Central memory CD8-positive, alpha-beta T cell (primary cell): Measurements from ENCODE around the gene GINM1.

Experiments
- ATAC-seq: fragments of 150-1000 bp; cut with Tn5 transposase; replicated peaks from 2 replicates; pipeline ENCODE4 v1.10.0; 2022; ENCODE audit warnings: mild to moderate bottlenecking, moderate FRiP score, moderate number of reproducible peaks; ENCODE audit not compliant: poor library complexity, severe bottlenecking; ENCODE audit errors: extremely low read depth
- DNase-seq, 2 donors: peaks; one replicate each; pipeline ENCODE4 v3.0.0; 2021; ENCODE audit warnings: low spot score in 2 of 2
- H3K27ac Mint-ChIP-seq: one replicate; pipeline ENCODE4 v1.8.0; 2022; ENCODE audit warnings: low read depth, mild to moderate bottlenecking, moderate library complexity, mixed read lengths
- H3K27me3 Mint-ChIP-seq: one replicate; pipeline ENCODE4 v1.8.0; 2022; ENCODE audit warnings: mixed read lengths
- H3K36me3 Mint-ChIP-seq: one replicate; pipeline ENCODE4 v1.8.0; 2022; ENCODE audit warnings: mild to moderate bottlenecking, moderate library complexity, mixed read lengths; ENCODE audit not compliant: insufficient read depth
- H3K4me1 Mint-ChIP-seq: one replicate; pipeline ENCODE4 v1.8.0; 2022; ENCODE audit warnings: mixed read lengths
- H3K4me3 Mint-ChIP-seq: one replicate; pipeline ENCODE4 v1.8.0; 2022; ENCODE audit warnings: mild to moderate bottlenecking, moderate library complexity, mixed read lengths
- H3K9me3 Mint-ChIP-seq: one replicate; pipeline ENCODE4 v1.8.0; 2022; ENCODE audit warnings: mixed read lengths

Gene GINM1, protein sequence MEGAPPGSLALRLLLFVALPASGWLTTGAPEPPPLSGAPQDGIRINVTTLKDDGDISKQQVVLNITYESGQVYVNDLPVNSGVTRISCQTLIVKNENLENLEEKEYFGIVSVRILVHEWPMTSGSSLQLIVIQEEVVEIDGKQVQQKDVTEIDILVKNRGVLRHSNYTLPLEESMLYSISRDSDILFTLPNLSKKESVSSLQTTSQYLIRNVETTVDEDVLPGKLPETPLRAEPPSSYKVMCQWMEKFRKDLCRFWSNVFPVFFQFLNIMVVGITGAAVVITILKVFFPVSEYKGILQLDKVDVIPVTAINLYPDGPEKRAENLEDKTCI

DNA sequence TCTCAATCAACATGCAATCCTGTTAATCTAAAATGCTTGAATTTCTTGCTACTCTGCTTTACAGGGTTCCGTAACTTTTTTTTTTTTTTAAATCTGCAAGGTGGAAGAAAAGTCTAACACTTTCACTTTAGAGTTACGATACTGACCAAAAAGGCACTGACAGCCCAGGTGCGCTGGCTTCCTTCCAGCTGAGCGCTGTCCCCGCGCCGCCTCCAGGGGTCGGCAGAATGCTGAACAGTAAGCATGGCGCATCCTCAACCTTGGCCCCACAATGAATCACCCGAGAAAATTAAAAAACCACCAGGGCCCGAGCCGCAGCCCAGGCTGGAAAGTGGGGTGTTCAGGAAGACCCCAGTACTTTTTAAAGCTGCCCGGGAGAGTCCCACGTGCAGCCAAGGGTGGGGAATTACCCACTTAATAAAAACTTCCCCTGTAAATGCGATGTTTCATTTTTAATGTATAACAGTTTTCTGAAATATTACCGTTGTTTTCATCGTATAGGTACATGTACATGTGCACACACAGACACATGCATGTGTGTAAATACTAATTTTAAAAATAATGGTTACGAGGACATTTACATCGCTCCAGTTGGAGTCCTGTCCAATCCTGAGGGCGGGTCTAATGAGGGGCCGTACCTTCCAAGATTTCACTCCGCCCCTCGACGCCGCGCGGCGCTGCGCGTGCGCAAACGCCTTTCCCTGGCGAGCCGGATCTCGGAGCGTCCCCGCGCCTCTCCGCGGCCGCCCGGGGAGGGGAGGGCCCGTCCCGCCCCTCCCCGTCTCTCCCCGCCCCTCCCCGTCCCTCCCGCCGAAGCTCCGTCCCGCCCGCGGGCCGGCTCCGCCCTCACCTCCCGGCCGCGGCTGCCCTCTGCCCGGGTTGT is at the start of gene GINM1:
GINM1 (plus strand) TSS at position 849 of the 883 bp plus-strand sequence. CDS start 40 bp downstream, outside the sequence.
- peak; percentile 95 to 99 for DNase-seq

DNA sequence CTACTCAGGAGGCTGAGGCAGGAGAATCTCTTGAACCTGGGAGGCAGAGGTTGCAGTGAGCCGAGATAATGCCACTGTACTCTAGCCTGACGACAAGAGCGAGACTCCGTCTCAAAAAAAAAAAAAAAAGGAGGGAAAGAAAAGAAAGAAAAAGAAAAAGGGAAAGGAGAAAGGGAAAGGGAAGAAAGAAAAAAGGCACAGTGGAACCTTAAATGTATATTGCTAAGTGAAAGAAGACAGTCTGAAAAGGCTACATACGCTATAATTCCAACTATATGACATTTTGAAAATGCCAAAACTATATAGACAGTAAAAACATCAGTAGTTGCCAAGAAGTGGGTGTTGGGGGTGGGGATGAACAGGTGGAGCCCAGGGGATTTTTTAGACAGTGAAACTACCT is 36.5 kb upstream of the GINM1 start:
- Mint-ChIP-seq H3K4me1 (peaks cover 8% of the 10 kb centered on the region), H3K27me3 (no peaks in the 10 kb centered on the region), H3K9me3 (no peaks in the 10 kb centered on the region), H3K4me3 (no peak overlapping the region), H3K27ac (peak overlapping the region; percentile 44), H3K36me3 (peaks cover 70% of the 10 kb centered on the region)
- ATAC-seq (no peak), DNase-seq (no peak)

More for the DNA sequence above, at the start of gene GINM1:
- Mint-ChIP-seq H3K36me3 (peaks cover 11% of the 10 kb centered on the region), H3K4me3 (peak within 1 kb of the TSS; percentile 94), H3K27me3 (no peaks in the 10 kb centered on the region), H3K4me1 (peaks cover 9% of the 10 kb centered on the region), H3K27ac (peak within 1 kb of the TSS; percentile 87), H3K9me3 (no peaks in the 10 kb centered on the region)
- ATAC-seq = peak; percentile 81

DNA sequence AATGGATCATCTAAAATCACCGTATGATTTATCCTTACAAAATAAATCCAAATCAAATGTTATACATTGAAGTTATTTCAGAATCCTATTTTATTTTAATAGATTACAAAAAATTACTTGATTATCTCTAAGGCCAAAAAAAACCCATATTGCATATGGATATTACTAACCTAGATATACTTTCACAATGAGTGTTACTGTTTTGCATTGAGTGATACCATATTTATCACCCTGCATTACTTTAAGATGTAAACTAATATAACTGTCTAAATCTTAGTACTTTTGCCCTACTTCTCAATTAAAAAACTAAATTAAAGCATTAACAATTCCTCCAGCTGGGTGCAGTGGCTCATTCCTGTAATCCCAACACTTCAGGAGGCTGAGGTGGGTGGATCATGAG is 31.4 kb upstream of the GINM1 start:
- Mint-ChIP-seq H3K4me3 (no peak overlapping the region), H3K27me3 (no peaks in the 10 kb centered on the region), H3K27ac (no peak overlapping the region), H3K9me3 (no peaks in the 10 kb centered on the region), H3K36me3 (peaks cover 80% of the 10 kb centered on the region), H3K4me1 (peaks cover 8% of the 10 kb centered on the region)
- ATAC-seq = no peak
- DNase-seq = no peak

DNA sequence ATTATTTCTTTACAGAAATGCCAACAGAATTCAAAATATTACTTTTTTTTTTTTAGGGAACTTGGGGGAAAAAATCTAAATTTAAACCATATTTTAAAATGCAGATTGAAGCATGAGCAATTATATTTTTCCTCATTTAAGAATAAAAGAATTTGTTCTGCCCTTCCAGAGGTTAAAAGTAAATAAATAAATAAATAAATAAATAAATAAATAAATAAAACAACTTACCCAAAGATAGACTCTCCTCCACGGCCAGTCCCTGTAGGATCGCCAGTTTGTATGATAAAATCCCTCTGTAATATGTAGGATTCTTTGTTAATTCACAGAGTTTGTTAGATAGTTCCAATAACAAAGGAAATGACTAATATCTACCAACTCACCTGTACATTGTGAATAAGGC is 25.0 kb upstream of the GINM1 start:
- no peaks in the 10 kb centered on the region for H3K27me3 Mint-ChIP-seq

DNA sequence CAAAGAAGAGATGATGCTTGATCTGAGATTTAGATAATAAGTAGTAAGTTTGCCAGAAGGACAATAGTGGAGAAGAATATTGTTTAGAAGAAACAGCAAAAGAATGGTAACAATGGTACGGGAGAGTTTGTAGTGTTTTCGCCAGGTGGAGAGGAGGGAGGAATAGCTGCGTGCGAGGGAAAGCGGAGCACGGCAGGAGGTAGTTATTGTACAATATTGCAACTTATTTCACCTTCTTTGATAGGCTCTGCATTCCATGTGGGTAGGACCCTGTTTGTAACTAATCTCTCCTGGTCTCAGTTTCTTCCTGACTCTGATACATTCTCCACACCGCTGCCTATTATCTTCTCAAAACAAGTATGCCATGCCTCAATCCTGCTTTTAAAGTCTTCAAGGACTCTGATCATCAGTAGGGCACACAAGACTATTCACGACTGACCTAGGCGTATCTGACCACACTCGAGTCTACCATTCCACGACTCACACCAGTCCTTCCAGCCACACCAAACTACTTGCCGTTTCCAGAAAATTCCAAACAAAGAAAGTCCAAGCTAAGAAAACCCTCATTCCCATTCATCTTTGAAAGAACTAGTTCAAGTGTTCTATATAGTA is 21.4 kb upstream of the GINM1 start:
- peaks cover 37% of the 10 kb centered on the region for H3K36me3 Mint-ChIP-seq
- H3K27ac Mint-ChIP-seq = peak overlapping the region; percentile 98
- H3K4me3 Mint-ChIP-seq = peak overlapping the region; percentile 92
- ATAC-seq = no peak
- H3K27me3 Mint-ChIP-seq = no peaks in the 10 kb centered on the region
- H3K4me1 Mint-ChIP-seq = peaks cover 42% of the 10 kb centered on the region
- no peaks in the 10 kb centered on the region for H3K9me3 Mint-ChIP-seq
- DNase-seq = no peak

More for the DNA sequence above, 25.0 kb upstream of the GINM1 start:
- H3K9me3 Mint-ChIP-seq = no peaks in the 10 kb centered on the region
- peaks cover 62% of the 10 kb centered on the region for H3K36me3 Mint-ChIP-seq
- ATAC-seq = no peak
- H3K4me1 Mint-ChIP-seq = peaks cover 41% of the 10 kb centered on the region
- no peak for DNase-seq
- no peak overlapping the region for H3K27ac Mint-ChIP-seq
- H3K4me3 Mint-ChIP-seq = no peak overlapping the region

DNA sequence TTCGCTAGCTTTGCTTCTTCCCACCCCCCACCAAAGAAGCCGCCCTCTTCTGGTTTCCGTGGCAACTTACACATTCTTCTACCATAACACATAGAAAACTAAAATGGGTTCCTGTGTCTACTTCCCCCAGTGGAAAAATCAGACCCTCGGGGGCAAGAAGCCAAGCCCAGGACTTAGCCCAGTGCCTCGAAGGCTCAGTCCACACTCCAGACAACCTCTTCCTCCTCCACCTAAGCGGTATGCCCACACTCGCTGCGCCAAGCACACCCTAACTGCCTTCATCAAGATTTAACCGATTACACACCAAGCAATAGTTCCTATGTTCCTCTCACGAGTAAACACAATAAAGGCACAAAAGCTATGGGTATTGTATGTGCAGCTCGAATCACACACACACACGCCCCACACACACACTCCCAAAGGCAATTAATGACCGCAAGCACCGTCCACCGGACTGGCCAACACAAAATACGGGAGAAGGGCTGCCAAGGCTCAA is 20.9 kb upstream of the GINM1 start:
- Mint-ChIP-seq H3K27me3 (no peaks in the 10 kb centered on the region), H3K4me1 (peaks cover 42% of the 10 kb centered on the region), H3K27ac (peak overlapping the region; percentile 98), H3K4me3 (peak overlapping the region; percentile 92), H3K9me3 (no peaks in the 10 kb centered on the region), H3K36me3 (peaks cover 33% of the 10 kb centered on the region)
- DNase-seq (peak; percentile 52 to 73), ATAC-seq (peak; percentile 73)

DNA sequence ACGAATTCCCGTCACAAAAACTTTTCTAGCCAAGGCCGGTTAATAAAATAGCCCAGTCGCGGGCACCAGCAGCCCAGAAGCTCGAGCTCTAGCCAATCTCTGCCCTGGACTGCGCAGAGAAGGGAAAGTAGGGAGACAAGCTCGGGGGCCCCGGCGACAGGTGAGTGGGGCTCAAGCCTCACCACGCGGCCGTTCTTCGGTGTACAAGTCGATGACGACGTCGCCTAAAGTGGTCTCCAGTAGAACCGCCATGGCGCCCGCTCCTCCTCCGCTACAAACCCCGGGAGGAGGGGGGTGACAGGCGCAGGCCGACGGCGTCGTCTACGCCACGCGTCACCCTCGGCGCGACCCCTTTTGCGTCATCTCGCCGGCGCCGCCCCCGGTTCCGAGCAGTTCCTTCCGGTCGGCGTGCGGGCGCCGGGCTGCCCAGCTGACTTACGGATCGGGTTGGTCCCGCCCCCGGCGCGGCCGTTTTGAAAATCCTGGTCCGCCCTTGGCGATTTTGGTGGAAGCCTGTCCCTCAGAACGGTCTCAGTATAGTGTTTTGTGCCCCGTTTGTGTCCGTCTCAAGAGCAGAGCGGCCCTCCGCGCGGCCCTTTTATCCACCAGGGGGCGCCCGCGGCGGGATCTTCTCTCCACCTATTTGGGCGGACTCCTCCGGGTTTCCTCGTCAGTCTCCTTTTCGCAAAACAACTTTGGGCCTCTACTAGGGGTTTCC is 20.3 kb upstream of the GINM1 start, which contains the start of gene PPIL4:
PPIL4 (minus strand) TSS at position 290 of the 718 bp plus-strand sequence; CDS start at position 252, 38 bp downstream.
- no peaks in the 10 kb centered on the region for H3K9me3 Mint-ChIP-seq

DNA sequence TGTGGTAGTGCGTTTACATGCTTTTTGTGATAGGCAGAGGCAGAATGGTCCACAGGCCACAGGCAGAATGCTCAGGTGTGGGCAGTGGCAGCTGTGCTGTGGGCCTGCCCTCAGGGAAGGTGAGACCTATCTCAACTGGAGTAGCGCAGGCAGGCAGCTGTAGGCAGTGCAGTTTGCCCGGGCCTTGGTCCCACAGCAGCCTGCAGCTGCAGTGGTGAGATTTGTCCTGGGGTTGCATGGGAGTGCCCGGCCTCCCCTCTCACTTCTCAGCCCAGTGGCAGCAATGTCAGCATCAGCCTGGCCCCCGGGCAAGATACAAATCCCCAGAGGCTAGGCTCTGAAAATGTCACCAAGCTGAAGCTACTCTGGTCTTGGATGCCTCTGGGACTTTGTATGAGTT is 14.3 kb upstream of the GINM1 start:
- no peak overlapping the region for H3K27ac Mint-ChIP-seq
- DNase-seq (no peak), ATAC-seq (no peak)
- H3K4me3 Mint-ChIP-seq = no peak overlapping the region
- peaks cover 5% of the 10 kb centered on the region for H3K4me1 Mint-ChIP-seq
- peaks cover 41% of the 10 kb centered on the region for H3K27me3 Mint-ChIP-seq
- H3K36me3 Mint-ChIP-seq = peaks cover 6% of the 10 kb centered on the region
- H3K9me3 Mint-ChIP-seq = no peaks in the 10 kb centered on the region

More for the DNA sequence above, 20.3 kb upstream of the GINM1 start, which contains the start of gene PPIL4:
- H3K27me3 Mint-ChIP-seq = no peaks in the 10 kb centered on the region
- H3K27ac Mint-ChIP-seq = peak within 1 kb of the TSS; percentile 98
- peak within 1 kb of the TSS; percentile 92 for H3K4me3 Mint-ChIP-seq
- H3K36me3 Mint-ChIP-seq = peaks cover 28% of the 10 kb centered on the region
- peaks cover 42% of the 10 kb centered on the region for H3K4me1 Mint-ChIP-seq
- DNase-seq (peak; percentile 94 to 96), ATAC-seq (peak; percentile 86)

DNA sequence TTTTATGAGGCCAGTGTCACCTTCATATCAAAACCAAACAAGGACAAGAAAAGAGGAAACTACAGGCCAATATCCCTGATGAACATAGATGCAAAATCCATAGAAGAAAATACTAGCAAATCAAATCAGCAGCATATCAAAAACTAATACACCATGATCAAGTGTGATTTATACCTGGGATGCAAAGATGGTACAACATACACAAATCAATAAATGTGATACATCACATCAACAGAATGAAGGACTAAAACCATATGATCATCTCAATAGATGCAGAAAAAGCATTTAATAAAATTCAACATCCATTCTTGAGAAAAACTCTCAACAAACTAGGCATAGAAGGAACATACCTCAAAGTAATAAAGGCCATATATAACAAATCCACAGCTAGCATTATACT is 8.1 kb upstream of the GINM1 start:
- no peak overlapping the region for H3K27ac Mint-ChIP-seq
- DNase-seq (no peak), ATAC-seq (no peak)
- peaks cover 32% of the 10 kb centered on the region for H3K27me3 Mint-ChIP-seq
- H3K36me3 Mint-ChIP-seq = no peaks in the 10 kb centered on the region
- H3K4me3 Mint-ChIP-seq = no peak overlapping the region
- no peaks in the 10 kb centered on the region for H3K4me1 Mint-ChIP-seq
- H3K9me3 Mint-ChIP-seq = no peaks in the 10 kb centered on the region

DNA sequence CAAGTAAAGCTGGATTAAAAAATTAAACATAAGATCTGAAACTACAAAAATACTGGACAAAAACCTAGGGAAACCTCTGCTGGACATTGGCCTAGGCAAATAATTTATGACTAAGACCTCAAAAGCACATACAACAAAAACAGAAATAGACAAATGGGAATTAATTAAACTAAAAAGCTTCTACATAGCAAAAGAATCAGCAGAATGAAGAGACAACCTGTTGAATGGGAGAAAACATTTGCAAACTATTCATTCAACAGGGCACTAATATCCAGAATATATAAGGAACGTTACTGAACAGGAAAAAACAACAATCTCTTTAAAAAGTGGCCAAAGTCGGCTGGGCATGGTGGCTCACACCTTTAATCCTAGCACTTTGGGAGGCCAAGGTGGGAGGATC is 6.8 kb upstream of the GINM1 start:
- Mint-ChIP-seq H3K27ac (no peak overlapping the region), H3K4me1 (no peaks in the 10 kb centered on the region), H3K36me3 (no peaks in the 10 kb centered on the region), H3K4me3 (no peak overlapping the region), H3K9me3 (no peaks in the 10 kb centered on the region), H3K27me3 (peaks cover 22% of the 10 kb centered on the region)
- DNase-seq (no peak), ATAC-seq (no peak)

DNA sequence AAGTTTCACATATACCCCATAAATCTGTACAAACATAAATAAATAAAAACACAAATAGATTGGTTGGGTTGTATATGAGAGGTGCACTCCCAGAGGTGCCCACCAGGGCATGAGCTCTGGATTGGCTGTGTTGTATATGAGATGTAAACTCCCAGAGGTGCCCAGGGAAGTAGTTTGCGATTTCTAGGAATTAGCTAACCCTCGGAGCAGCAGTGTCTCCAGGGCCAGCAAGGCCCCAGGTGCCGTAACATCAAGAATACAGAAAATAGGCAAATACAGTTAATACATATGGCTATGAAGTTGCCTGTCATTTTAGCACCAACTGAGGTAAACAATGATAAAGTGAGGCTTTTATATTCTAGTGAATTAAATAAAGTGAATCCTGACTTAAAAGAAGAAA is 5.4 kb upstream of the GINM1 start:
- Mint-ChIP-seq H3K4me3 (no peak overlapping the region), H3K9me3 (no peaks in the 10 kb centered on the region), H3K27me3 (peaks cover 10% of the 10 kb centered on the region), H3K27ac (no peak overlapping the region), H3K4me1 (no peaks in the 10 kb centered on the region), H3K36me3 (peaks cover 4% of the 10 kb centered on the region)
- DNase-seq (no peak), ATAC-seq (no peak)
